Calu3 (cell line): ENCODE data around the gene OR2D3. TPM values are rescaled to one million over a fixed set of nuclear protein-coding genes. Genes with fewer than 3 reads are reported as not detected.

Source experiments
- BruUV-seq: library from RNA; stranded (reverse); fragments of 400-500 nt; replicated peaks from 2 replicates; lab custom pipeline; 2021; lab: Mats Ljungman, UMichigan
- CTCF ChIA-PET: fragments of 300-600 bp; sonication (Branson Sonifier 250); formaldehyde crosslinking; loops from one replicate; lab custom pipeline; 2022; ENCODE audit warnings: antibody characterized with exemption; lab: Charles Lee
- DNase-seq: peaks from one replicate; pipeline ENCODE4 v3.0.0; 2022
- H3K27ac Mint-ChIP-seq: one replicate; pipeline ENCODE4 v1.8.0; 2022; ENCODE audit warnings: mixed read lengths; ENCODE audit not compliant: unreplicated experiment
- H3K27me3 Mint-ChIP-seq: one replicate; pipeline ENCODE4 v1.8.0; 2022; ENCODE audit warnings: mixed read lengths; ENCODE audit not compliant: unreplicated experiment
- H3K36me3 Mint-ChIP-seq: one replicate; pipeline ENCODE4 v1.8.0; 2022; ENCODE audit warnings: mild to moderate bottlenecking, moderate library complexity, mixed read lengths; ENCODE audit not compliant: insufficient read depth, unreplicated experiment
- H3K4me1 Mint-ChIP-seq: one replicate; pipeline ENCODE4 v1.8.0; 2022; ENCODE audit warnings: mild to moderate bottlenecking, low read depth, mixed read lengths; ENCODE audit not compliant: unreplicated experiment
- H3K4me3 Mint-ChIP-seq: one replicate; pipeline ENCODE4 v1.8.0; 2022; ENCODE audit warnings: mild to moderate bottlenecking, low read depth, moderate library complexity, mixed read lengths; ENCODE audit not compliant: unreplicated experiment
- H3K9me3 Mint-ChIP-seq: one replicate; pipeline ENCODE4 v1.8.0; 2022; ENCODE audit warnings: low read depth, mixed read lengths; ENCODE audit not compliant: unreplicated experiment
- CTCF ChIP-seq: fragments of 200-600 bp; IDR thresholded peaks from one replicate; pipeline ENCODE4 v1.8.0; 2022; ENCODE audit warnings: antibody characterized with exemption; ENCODE audit not compliant: unreplicated experiment
- intact Hi-C: fragments of 100-400 bp; cut with micrococcal nuclease; formaldehyde crosslinking; loops from one replicate; pipeline ENCODE4 v1.10.0; 2022; ENCODE audit not compliant: unreplicated experiment
- total RNA-seq: library from RNA; stranded (reverse); gene quantifications from 2 replicates; pipeline ENCODE4 v1.2.3, GENCODE V29; 2022

Gene OR2D3
- total RNA-seq, 1 experiment from 2014 or later = not detected

- no peaks in the 10 kb centered on the region for H3K9me3 Mint-ChIP-seq
- H3K4me1 Mint-ChIP-seq = no peaks in the 10 kb centered on the region
- peaks cover 18% of the 10 kb centered on the region for H3K27me3 Mint-ChIP-seq
- no peak overlapping the region for H3K4me3 Mint-ChIP-seq
- BruUV-seq = no TSS peak
- H3K36me3 Mint-ChIP-seq = peaks cover 8% of the 10 kb centered on the region
- no peak for DNase-seq
- intact Hi-C loops = no loop called here
- CTCF ChIA-PET = no interaction called here
- no peak for TF ChIP-seq CTCF
- no peak overlapping the region for H3K27ac Mint-ChIP-seq
Observed at GRCh38 chr11:6928916-6929315, 8.1 kb downstream of the OR2D3 start.

DNA sequence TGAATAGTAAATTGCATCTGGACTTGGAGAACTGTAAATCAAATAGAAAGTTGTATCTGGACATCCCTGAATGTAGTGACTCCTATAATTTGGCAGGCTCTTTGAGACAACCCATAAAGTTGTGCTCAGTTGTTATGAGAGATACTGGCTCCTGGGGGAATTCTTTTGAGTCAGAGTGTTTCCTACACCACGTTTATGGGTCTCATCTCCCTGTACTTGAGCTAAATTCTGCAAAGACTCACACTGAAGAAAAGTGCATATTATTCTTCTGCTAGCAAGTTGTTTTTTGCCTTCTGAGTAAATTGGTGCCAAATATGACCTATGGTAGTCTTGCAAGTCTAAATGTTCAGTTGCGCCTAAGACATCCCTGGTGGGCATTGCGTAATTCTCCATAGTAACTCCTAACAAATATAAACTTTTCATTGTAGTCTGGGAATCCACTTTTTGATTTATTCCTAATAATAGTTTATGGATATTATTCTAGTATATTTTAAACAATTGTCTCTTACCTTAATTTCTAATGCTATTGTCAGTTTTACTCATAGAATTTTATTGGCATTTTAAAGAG lies 10.4 kb downstream of the OR2D3 start:
- Mint-ChIP-seq H3K27ac (no peak overlapping the region), H3K27me3 (peaks cover 5% of the 10 kb centered on the region), H3K36me3 (peaks cover 7% of the 10 kb centered on the region), H3K4me1 (no peaks in the 10 kb centered on the region), H3K4me3 (no peak overlapping the region), H3K9me3 (no peaks in the 10 kb centered on the region)
- no peak for TF ChIP-seq CTCF
- no peak for DNase-seq
- intact Hi-C loops = no loop called here
- BruUV-seq = no TSS peak
- CTCF ChIA-PET = interaction anchor here (0.5 kb wide), 1 partner anchor 964 kb away, joined by 3 read pairs; no protein-coding TSS in a partner anchor

DNA sequence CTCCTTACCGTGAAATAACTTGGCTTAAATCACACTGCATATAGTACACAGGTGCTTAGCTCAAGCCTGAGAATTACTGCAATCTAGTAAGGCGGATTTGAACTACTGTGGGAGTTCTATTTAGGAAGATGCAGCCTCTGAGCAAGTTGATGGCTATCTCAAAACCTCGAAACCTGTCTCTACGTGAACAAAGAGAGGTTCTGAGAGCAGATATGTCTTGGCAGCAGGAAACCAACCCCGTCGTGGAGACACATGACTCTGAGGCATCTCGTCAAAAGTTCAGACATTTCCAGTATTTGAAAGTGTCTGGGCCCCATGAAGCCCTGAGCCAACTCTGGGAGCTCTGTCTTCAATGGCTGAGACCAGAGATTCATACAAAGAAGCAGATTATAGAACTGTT lies 11.3 kb downstream of the OR2D3 start:
- Mint-ChIP-seq H3K27me3 (no peaks in the 10 kb centered on the region), H3K9me3 (no peaks in the 10 kb centered on the region), H3K27ac (no peak overlapping the region), H3K4me1 (no peaks in the 10 kb centered on the region), H3K4me3 (no peak overlapping the region), H3K36me3 (no peaks in the 10 kb centered on the region)
- intact Hi-C loops = no loop called here
- no peak for TF ChIP-seq CTCF
- BruUV-seq = no TSS peak
- CTCF ChIA-PET = no interaction called here
- DNase-seq = no peak

- no peaks in the 10 kb centered on the region for H3K27me3 Mint-ChIP-seq
- no peak for TF ChIP-seq CTCF
- no peaks in the 10 kb centered on the region for H3K4me1 Mint-ChIP-seq
- no peaks in the 10 kb centered on the region for H3K36me3 Mint-ChIP-seq
- no TSS peak for BruUV-seq
- no peak for DNase-seq
- no peaks in the 10 kb centered on the region for H3K9me3 Mint-ChIP-seq
- H3K27ac Mint-ChIP-seq = no peak overlapping the region
- intact Hi-C loops = no loop called here
- CTCF ChIA-PET = no interaction called here
- no peak overlapping the region for H3K4me3 Mint-ChIP-seq
Observed at GRCh38 chr11:6941970-6942369, 21.2 kb downstream of the OR2D3 start.
